B cell (primary cell): ENCODE data around the gene FAM9B. TPM values are rescaled to one million over a fixed set of nuclear protein-coding genes. Genes with fewer than 3 reads are reported as not detected.

Experiments used
- ATAC-seq: fragments of 200-7000 bp; cut with Tn5 transposase; one replicate; pipeline ENCODE4 v1.10.0; 2021; ENCODE audit warnings: low read depth, mild to moderate bottlenecking, moderate number of reproducible peaks, moderate library complexity
- CTCF ChIA-PET: fragments of 350-600 bp; sonication (Branson Sonifier 250); formaldehyde crosslinking; loops from one replicate; lab custom pipeline; 2021; ENCODE audit warnings: antibody characterized with exemption, inconsistent platforms; lab: Charles Lee
- POLR2A ChIA-PET: fragments of 350-600 bp; sonication (Branson Sonifier 250); formaldehyde crosslinking; loops from one replicate; lab custom pipeline; 2021; ENCODE audit warnings: antibody characterized with exemption; lab: Charles Lee
- DNase-seq: peaks from one replicate; pipeline ENCODE4 v3.0.0; 2013
- H2AFZ ChIP-seq: 2 replicates; pipeline ENCODE4 v1.6.1; 2012; ENCODE audit warnings: mild to moderate bottlenecking, low read depth, low read length; ENCODE audit not compliant: insufficient read depth, poor library complexity, severe bottlenecking
- H3K27ac ChIP-seq, 2 donors: 1 replicate in 1 of 2; 2 replicates in 1 of 2; pipeline ENCODE4 v1.5.1; 2012 to 2013; ENCODE audit warnings: low read length in 2 of 2, mild to moderate bottlenecking in 2 of 2, moderate library complexity in 1 of 2
- H3K27me3 ChIP-seq, 4 experiments: fragments of 200-600 bp in 1 of 4; sonication (generic) in 1 of 4; replicated peaks in 1 of 4; 1 replicate in 2 of 4; 2 replicates in 2 of 4; pipeline versions ENCODE4 v1.6.1 to v1.7.0; 2013 to 2016; ENCODE audit warnings: low read length in 3 of 4, mild to moderate bottlenecking in 2 of 4, mixed read lengths in 1 of 4, moderate library complexity in 1 of 4; ENCODE audit not compliant: insufficient read depth in 4 of 4, control insufficient read depth in 3 of 4; ENCODE audit errors: control extremely low read depth in 1 of 4
- H3K36me3 ChIP-seq, 2 experiments: replicated peaks in 1 of 2; 1 replicate in 1 of 2; 2 replicates in 1 of 2; pipeline versions ENCODE4 v1.6.1 to v1.7.1; 2013; ENCODE audit warnings: low read length in 1 of 2; ENCODE audit not compliant: insufficient read depth in 2 of 2, control insufficient read depth in 1 of 2; ENCODE audit errors: control extremely low read depth in 1 of 2, extremely low read depth in 1 of 2
- H3K4me1 ChIP-seq, 2 donors: fragments of 200-600 bp in 1 of 2; sonication (generic) in 1 of 2; 1 replicate in 1 of 2; 2 replicates in 1 of 2; pipeline versions ENCODE4 v1.5.1 to v1.6.1; 2013 to 2017; ENCODE audit warnings: low read length in 2 of 2; ENCODE audit not compliant: control insufficient read depth in 2 of 2, insufficient read depth in 2 of 2
- H3K4me2 ChIP-seq: replicated peaks from 2 replicates; pipeline ENCODE3; 2012; ENCODE audit warnings: mild to moderate bottlenecking, low read depth, low read length; ENCODE audit not compliant: poor library complexity, severe bottlenecking
- H3K4me3 ChIP-seq, 5 experiments: fragments of 200-600 bp in 1 of 5; sonication (generic) in 1 of 5; 1 replicate in 3 of 5; 2 replicates in 2 of 5; pipeline versions ENCODE4 v1.5.1 to v1.7.0; 2011 to 2016; ENCODE audit warnings: low read length in 4 of 5, mild to moderate bottlenecking in 4 of 5, low read depth in 2 of 5, control low read depth in 1 of 5, moderate library complexity in 1 of 5; ENCODE audit not compliant: insufficient read depth in 1 of 5; ENCODE audit errors: control extremely low read depth in 1 of 5, extremely low read depth in 1 of 5
- H3K79me2 ChIP-seq: fragments of 200-600 bp; sonication (generic); one replicate; pipeline ENCODE4 v1.6.0; 2016; ENCODE audit warnings: low read length; ENCODE audit not compliant: control insufficient read depth, insufficient read depth
- H3K9ac ChIP-seq: fragments of 200-600 bp; sonication (generic); 2 replicates; pipeline ENCODE4 v1.6.1; 2017; ENCODE audit warnings: mild to moderate bottlenecking, low read length, moderate library complexity
- H3K9me3 ChIP-seq, 3 donors: one replicate each; pipeline versions ENCODE4 v1.6.1 to v1.7.1; 2013; ENCODE audit warnings: low read length in 2 of 3; ENCODE audit not compliant: control insufficient read depth in 2 of 3, insufficient read depth in 1 of 3; ENCODE audit errors: control extremely low read depth in 1 of 3
- H4K20me1 ChIP-seq: 2 replicates; pipeline ENCODE4 v1.6.0; 2012; ENCODE audit warnings: mild to moderate bottlenecking, low read length; ENCODE audit not compliant: insufficient read depth, control insufficient read depth, poor library complexity, severe bottlenecking
- H3K27ac Mint-ChIP-seq: one replicate; pipeline ENCODE4 v1.8.0; 2021; ENCODE audit warnings: mixed read lengths
- H3K27me3 Mint-ChIP-seq: one replicate; pipeline ENCODE4 v1.8.0; 2021; ENCODE audit warnings: mixed read lengths
- H3K4me1 Mint-ChIP-seq: one replicate; pipeline ENCODE4 v1.8.0; 2021; ENCODE audit warnings: mixed read lengths
- H3K4me3 Mint-ChIP-seq: one replicate; pipeline ENCODE4 v1.8.0; 2021; ENCODE audit warnings: mixed read lengths
- H3K9me3 Mint-ChIP-seq: one replicate; pipeline ENCODE4 v1.8.0; 2022; ENCODE audit warnings: mixed read lengths; ENCODE audit not compliant: insufficient read depth
- EZH2 ChIP-seq: IDR thresholded peaks from 2 replicates; pipeline ENCODE4 v1.6.1; 2012; ENCODE audit warnings: borderline replicate concordance, low read depth, mild to moderate bottlenecking, moderate library complexity, low read length; ENCODE audit not compliant: insufficient read depth, poor library complexity, severe bottlenecking
- WGBS: methylation state at CpG from one replicate; pipeline ENCODE4 v1.1.5; 2013; ENCODE audit warnings: missing lambda C conversion rate; ENCODE audit not compliant: insufficient coverage; 5-methylcytosine and 5-hydroxymethylcytosine counted together
- intact Hi-C: fragments of 100-400 bp; cut with micrococcal nuclease; formaldehyde crosslinking; loops from one replicate; pipeline ENCODE4 v1.10.0; 2022
- polyA plus RNA-seq: library from polyadenylated mRNA; depleted of rRNA; stranded (reverse); fragments of >200 nt; gene quantifications from 2 replicates; pipeline ENCODE4 v1.2.3, GENCODE V29; 2012
- total RNA-seq, 2 donors: library from RNA; stranded (reverse); fragments of 120-200 nt in 1 of 2; gene quantifications; 1 replicate in 1 of 2; 2 replicates in 1 of 2; pipeline versions ENCODE4 v1.2.3 to v1.2.4, GENCODE V29; 2013 to 2022
- TF ChIP-seq, protein P1 (sequence below): fragments of 200-600 bp; IDR thresholded peaks from one replicate; pipeline ENCODE4 v1.8.0; 2022; ENCODE audit warnings: antibody characterized with exemption, mild to moderate bottlenecking

Gene FAM9B
- total and polyA plus RNA-seq, 2 donors (not counting 1 experiment from before 2014, with no cell fraction given): not detected

DNA sequence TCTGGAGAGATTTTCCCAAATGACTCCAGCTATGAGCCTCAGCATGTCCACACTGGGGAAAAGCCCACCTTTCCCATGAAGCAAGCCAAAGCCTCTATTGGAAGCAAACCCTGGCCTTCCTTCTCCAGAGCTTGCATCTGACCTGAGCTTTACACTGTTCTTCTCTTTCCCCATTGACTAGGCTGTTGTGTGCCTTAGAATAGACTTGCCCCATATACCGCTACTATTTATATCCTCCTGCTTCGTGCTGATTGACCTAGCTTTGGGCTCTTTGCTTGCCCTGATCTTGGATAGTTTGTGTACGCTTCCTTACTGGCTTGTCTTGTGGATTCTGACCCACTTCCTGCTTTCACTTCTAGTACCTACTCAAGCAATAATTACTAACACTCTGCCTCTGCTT lies 30.9 kb downstream of the FAM9B start:
- H3K9me3 Mint-ChIP-seq: no peaks in the 10 kb centered on the region
- H3K9me3 ChIP-seq: no peaks in the 10 kb centered on the region
- H3K4me1 Mint-ChIP-seq: peaks cover 10% of the 10 kb centered on the region
- H3K27me3 ChIP-seq: no peaks in the 10 kb centered on the region
- H4K20me1 ChIP-seq: no peaks in the 10 kb centered on the region
- CTCF ChIA-PET: no interaction called here
- TF ChIP-seq, protein P1, sequence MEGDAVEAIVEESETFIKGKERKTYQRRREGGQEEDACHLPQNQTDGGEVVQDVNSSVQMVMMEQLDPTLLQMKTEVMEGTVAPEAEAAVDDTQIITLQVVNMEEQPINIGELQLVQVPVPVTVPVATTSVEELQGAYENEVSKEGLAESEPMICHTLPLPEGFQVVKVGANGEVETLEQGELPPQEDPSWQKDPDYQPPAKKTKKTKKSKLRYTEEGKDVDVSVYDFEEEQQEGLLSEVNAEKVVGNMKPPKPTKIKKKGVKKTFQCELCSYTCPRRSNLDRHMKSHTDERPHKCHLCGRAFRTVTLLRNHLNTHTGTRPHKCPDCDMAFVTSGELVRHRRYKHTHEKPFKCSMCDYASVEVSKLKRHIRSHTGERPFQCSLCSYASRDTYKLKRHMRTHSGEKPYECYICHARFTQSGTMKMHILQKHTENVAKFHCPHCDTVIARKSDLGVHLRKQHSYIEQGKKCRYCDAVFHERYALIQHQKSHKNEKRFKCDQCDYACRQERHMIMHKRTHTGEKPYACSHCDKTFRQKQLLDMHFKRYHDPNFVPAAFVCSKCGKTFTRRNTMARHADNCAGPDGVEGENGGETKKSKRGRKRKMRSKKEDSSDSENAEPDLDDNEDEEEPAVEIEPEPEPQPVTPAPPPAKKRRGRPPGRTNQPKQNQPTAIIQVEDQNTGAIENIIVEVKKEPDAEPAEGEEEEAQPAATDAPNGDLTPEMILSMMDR: no peak
- no peaks in the 10 kb centered on the region for H3K27me3 Mint-ChIP-seq
- H3K4me3 ChIP-seq: no peak overlapping the region
- peaks cover 0 to 4% of the 10 kb centered on the region in 2 donors for H3K4me1 ChIP-seq
- no peak overlapping the region for H3K4me2 ChIP-seq
- POLR2A ChIA-PET: no interaction called here
- no peak overlapping the region for H2AFZ ChIP-seq
- no peak overlapping the region for H3K27ac ChIP-seq
- intact Hi-C loops: no loop called here
- H3K79me2 ChIP-seq: no peaks in the 10 kb centered on the region
- DNase-seq (no peak), ATAC-seq (no peak)
- WGBS: no CpG with 5 or more reads among the region's 3 CpGs
- H3K27ac Mint-ChIP-seq: no peak overlapping the region
- no peaks in the 10 kb centered on the region for H3K36me3 ChIP-seq
- H3K4me3 Mint-ChIP-seq: no peak overlapping the region
- H3K9ac ChIP-seq: no peak overlapping the region

DNA sequence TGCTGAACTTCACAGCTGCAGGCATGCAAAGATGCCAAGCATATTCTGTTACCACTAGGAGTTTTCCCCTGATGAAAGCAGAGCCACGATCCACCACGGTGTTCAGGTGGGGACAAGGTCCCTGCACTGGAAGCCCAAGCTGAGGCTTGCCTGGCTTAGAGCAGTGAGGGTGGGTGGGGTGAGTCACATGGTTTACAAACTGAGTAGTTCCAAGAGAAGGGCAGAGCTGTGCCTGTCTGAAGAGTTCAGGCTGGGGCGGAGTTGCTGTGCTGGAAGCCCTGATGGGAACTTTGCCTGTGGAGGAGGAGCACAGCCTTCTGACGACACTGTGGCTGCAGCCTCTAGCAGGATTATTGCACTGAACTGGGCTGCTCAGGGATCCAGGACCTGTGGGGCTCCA lies 45.5 kb downstream of the FAM9B start:
- DNase-seq: no peak
- no peaks in the 10 kb centered on the region for H3K9me3 Mint-ChIP-seq
- no peaks in the 10 kb centered on the region for H3K36me3 ChIP-seq
- H4K20me1 ChIP-seq: no peaks in the 10 kb centered on the region
- H3K4me1 Mint-ChIP-seq: no peaks in the 10 kb centered on the region
- no peak overlapping the region for H3K4me3 ChIP-seq
- intact Hi-C loops: no loop called here
- no peak overlapping the region for H3K9ac ChIP-seq
- ChIA-PET CTCF (no interaction called here), POLR2A (no interaction called here)
- no peaks in the 10 kb centered on the region for H3K9me3 ChIP-seq
- H3K27ac Mint-ChIP-seq: no peak overlapping the region
- no peaks in the 10 kb centered on the region for H3K27me3 Mint-ChIP-seq
- no peak overlapping the region for H3K4me3 Mint-ChIP-seq
- H3K27me3 ChIP-seq: no peaks in the 10 kb centered on the region
- TF ChIP-seq, protein P1: no peak
- TF ChIP-seq EZH2: no peak
- H3K27ac ChIP-seq: no peak overlapping the region
- no peak overlapping the region for H2AFZ ChIP-seq
- no peaks in the 10 kb centered on the region for H3K4me1 ChIP-seq
- ATAC-seq: no peak
- WGBS: 85% methylated on average over 4 of the region's 4 CpGs
- no peaks in the 10 kb centered on the region for H3K79me2 ChIP-seq
- no peak overlapping the region for H3K4me2 ChIP-seq
